ENCODE measurements around the gene PRKG1. TPM values are rescaled to one million over a fixed set of nuclear protein-coding genes. Genes with fewer than 3 reads are reported as not detected.

The PRKG1 gene
- total RNA-seq, 1 experiment from 2014 or later: 16.5 TPM

GRCh38 chr10:51488766-51489408 lies 414.6 kb downstream of the PRKG1 start:
- ChIA-PET POLR2A (no interaction called here), CTCF (interaction anchor here (0.6 kb wide), 1 partner anchor 1239 kb away, joined by 3 read pairs; no protein-coding TSS in a partner anchor)
- Mint-ChIP-seq H3K9me3 (no peaks in the 10 kb centered on the region), H3K4me1 (peaks cover 23% of the 10 kb centered on the region), H3K27ac (no peak overlapping the region), H3K27me3 (ENCODE audit: low read depth) (no peaks in the 10 kb centered on the region), H3K4me3 (no peak overlapping the region), H3K36me3 (no peaks in the 10 kb centered on the region)
- no peak for ATAC-seq
- TF ChIP-seq ZNF281 (CRISPR knock-in tag; IDR thresholded peaks at IDR 0.05) (no peak), ZNF232 (CRISPR knock-in tag; IDR thresholded peaks at IDR 0.05) (no peak), TEAD4 (CRISPR knock-in tag; IDR thresholded peaks at IDR 0.05) (no peak), CREB1 (CRISPR knock-in tag; IDR thresholded peaks at IDR 0.05) (no peak), ARID4B (CRISPR knock-in tag; IDR thresholded peaks at IDR 0.05; ENCODE audit: borderline replicate concordance) (no peak), ZNF423 (CRISPR knock-in tag; IDR thresholded peaks at IDR 0.05) (no peak), PRDM15 (CRISPR knock-in tag; IDR thresholded peaks at IDR 0.05) (no peak), ERG (CRISPR knock-in tag; IDR thresholded peaks at IDR 0.05) (no peak), E2F1 (CRISPR knock-in tag; IDR thresholded peaks at IDR 0.05) (no peak), PRRX2 (CRISPR knock-in tag; IDR thresholded peaks at IDR 0.05) (no peak), ATF6 (CRISPR knock-in tag; IDR thresholded peaks at IDR 0.05) (no peak), ZNF317 (CRISPR knock-in tag; IDR thresholded peaks at IDR 0.05; ENCODE audit: borderline replicate concordance, low read depth) (no peak), ZMAT4 (CRISPR knock-in tag; IDR thresholded peaks at IDR 0.05) (no peak), FOXK1 (CRISPR knock-in tag; IDR thresholded peaks at IDR 0.05) (no peak)
- DNase-seq (ENCODE audit: low spot score): no peak

Measured in WTC11 (cell line).